HG02798 (cell line): Measurements from ENCODE around the gene DERL3.

Source experiments
- ATAC-seq: cut with Tn5 transposase; IDR thresholded peaks from one replicate; pipeline ENCODE4 v1.9.1; 2021; ENCODE audit warnings: mild to moderate bottlenecking; ENCODE audit not compliant: unreplicated experiment, poor library complexity

Gene DERL3

GRCh38 chr22:23815541-23816155, 23.2 kb downstream of the DERL3 start:
- no peak for ATAC-seq

- no peak for ATAC-seq
Measured at GRCh38 chr22:23812378-23812777, 26.4 kb downstream of the DERL3 start.

GRCh38 chr22:23806837-23807236, 32.0 kb downstream of the DERL3 start:
- no peak for ATAC-seq

- ATAC-seq, result no peak
Measured at GRCh38 chr22:23804781-23805291, 34.0 kb downstream of the DERL3 start.

GRCh38 chr22:23803001-23803819, 35.6 kb downstream of the DERL3 start:
- peak; percentile 36 for ATAC-seq

GRCh38 chr22:23801886-23802377, 36.9 kb downstream of the DERL3 start:
- no peak for ATAC-seq

- ATAC-seq, result peak; percentile 6
Measured at GRCh38 chr22:23801238-23801821, 37.5 kb downstream of the DERL3 start.

GRCh38 chr22:23800297-23801237, 38.2 kb downstream of the DERL3 start:
- peak; percentile 60 for ATAC-seq

GRCh38 chr22:23796461-23796860, 42.3 kb downstream of the DERL3 start:
- no peak for ATAC-seq

GRCh38 chr22:23793326-23793725, 45.5 kb downstream of the DERL3 start:
- no peak for ATAC-seq

GRCh38 chr22:23791738-23792645, 46.8 kb downstream of the DERL3 start:
- no peak for ATAC-seq

GRCh38 chr22:23790819-23791737, 47.7 kb downstream of the DERL3 start:
- no peak for ATAC-seq

GRCh38 chr22:23789638-23790037, 49.2 kb downstream of the DERL3 start:
- ATAC-seq, result no peak

GRCh38 chr22:23789121-23789520, 49.7 kb downstream of the DERL3 start:
- no peak for ATAC-seq

GRCh38 chr22:23787910-23788309, 50.9 kb downstream of the DERL3 start:
- ATAC-seq, result no peak

- ATAC-seq, result no peak
Measured at GRCh38 chr22:23787600-23787896, 51.3 kb downstream of the DERL3 start.

GRCh38 chr22:23786752-23787599, 51.8 kb downstream of the DERL3 start, which contains the start of gene SMARCB1:
Gene SMARCB1 (plus strand): TSS chr22:23786966. CDS start chr22:23787170, 204 bp downstream.
- ATAC-seq, result peak; percentile 82
